GM12875 (cell line): Measurements from ENCODE around the gene EPB41L5.
"Not testable (repeated sequence)": the region's sequence is repeated elsewhere in the genome, so short reads cannot be mapped to it uniquely, and the experiment has no call there.

ENCODE experiments used
- H3K4me3 ChIP-seq: one replicate; pipeline ENCODE4 v1.5.1; 2011; ENCODE audit warnings: low read depth, low read length, control low read depth
- CTCF ChIP-seq: IDR thresholded peaks from 2 replicates; pipeline ENCODE4 v1.5.1; 2011; ENCODE audit warnings: low read depth, mild to moderate bottlenecking, control low read depth, inconsistent platforms, low read length, moderate library complexity, borderline replicate concordance; ENCODE audit not compliant: insufficient read depth

EPB41L5 gene

DNA sequence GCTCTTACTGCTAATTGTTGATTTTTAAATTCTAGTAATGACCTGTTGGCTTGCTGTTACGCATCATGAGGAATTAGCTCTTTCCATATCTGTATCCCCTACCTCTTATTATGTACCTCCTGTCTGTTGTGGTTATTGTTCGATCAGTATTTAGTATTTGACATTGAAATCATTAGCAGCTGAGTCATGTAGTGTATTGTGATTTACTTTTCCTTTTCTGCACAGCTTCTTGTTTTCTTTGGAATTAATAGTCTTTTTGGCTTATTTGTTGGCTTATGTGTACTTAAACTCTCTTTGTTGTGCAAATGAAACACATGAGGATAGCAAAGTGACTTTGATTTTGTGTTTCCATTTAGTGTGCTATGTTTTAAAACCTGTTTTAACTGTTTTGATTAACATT is 4.3 kb downstream of the EPB41L5 start:
- H3K4me3 ChIP-seq, result no peak overlapping the region
- TF ChIP-seq CTCF, result no peak

GRCh38 chr2:120018549-120018948 is 5.7 kb downstream of the EPB41L5 start:
- H3K4me3 ChIP-seq, result no peak overlapping the region
- TF ChIP-seq CTCF, result no peak

DNA sequence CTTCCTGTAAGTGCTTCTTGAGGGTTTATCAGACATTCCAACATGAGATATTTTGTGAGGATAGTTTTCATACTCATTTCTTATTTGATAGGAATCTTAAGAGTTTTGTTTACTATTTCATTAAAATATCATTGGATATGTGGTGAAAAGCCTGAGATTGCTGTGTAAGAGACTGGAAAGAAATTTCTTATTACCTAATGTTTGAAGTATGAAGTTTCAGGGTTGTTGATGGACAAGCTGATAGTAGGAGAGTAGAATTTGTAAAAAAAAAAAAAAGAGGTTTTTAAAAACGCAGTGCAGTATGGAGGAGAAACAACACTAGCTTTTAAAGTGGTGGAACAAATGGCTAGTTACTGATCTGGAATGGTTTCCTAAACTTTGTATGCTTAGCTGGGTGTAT is 7.7 kb downstream of the EPB41L5 start:
- TF ChIP-seq CTCF, result no peak
- H3K4me3 ChIP-seq, result no peak overlapping the region

DNA sequence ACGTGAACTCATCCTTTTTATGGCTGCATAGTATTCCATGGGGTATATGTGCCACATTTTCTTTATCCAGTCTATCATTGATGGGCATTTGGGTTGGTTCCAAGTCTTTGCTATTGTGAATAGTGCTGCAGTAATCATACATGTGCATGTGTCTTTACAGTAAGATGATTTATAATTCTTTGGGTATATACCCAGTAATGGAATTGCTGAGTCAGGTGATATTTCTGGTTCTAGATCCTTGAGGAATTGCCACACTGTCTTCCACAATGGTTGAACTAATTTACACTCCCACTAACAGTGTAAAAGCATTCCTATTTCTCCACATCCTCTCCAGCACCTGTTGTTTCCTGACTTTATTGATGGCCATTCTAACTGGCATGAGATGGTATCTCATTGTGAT is 9.6 kb downstream of the EPB41L5 start:
- H3K4me3 ChIP-seq, result not testable (repeated sequence)

DNA sequence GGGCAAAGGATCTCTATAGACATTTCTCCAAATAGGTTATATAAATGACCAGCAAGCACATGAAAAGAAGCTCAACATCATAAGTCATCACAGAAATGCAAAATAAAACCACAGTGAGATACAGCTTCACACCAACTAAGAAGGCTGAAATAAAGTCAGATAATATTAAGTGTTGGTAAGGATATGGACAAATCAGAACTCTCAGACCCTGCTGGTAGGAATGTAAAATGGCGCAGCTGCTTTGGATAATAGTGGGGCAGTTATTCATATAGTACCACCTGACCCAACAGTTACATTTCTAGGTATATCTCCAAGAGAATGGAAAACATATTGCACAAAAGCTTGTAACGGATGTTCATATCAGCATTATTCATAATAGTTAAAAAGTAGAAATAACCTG is 14.0 kb downstream of the EPB41L5 start:
- H3K4me3 ChIP-seq, result no peak overlapping the region
- no peak for TF ChIP-seq CTCF

DNA sequence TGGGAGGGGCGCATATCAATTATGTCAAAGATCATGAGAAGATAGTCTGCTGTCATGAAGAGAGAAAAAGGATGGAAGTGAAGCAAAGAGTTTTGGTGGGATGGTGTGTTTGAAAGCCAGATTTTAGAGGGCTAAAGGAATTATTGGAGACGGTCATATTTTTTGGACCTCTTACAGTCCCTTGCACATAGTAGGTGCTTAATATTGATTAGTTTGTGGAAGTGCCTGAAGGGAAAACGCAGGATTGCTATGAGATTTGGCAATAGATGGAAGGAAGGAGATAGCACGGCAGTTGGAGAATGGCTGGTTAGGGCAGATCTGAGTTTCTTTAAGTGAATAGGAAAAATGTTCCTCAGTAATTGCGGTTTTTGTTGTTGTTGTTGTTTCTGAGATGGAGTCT is 15.9 kb downstream of the EPB41L5 start:
- no peak for TF ChIP-seq CTCF

GRCh38 chr2:120029672-120030640 is 17.1 kb downstream of the EPB41L5 start:
- H3K4me3 ChIP-seq, result no peak overlapping the region
- TF ChIP-seq CTCF, result no peak

More for the DNA sequence above, 15.9 kb downstream of the EPB41L5 start:
- H3K4me3 ChIP-seq, result no peak overlapping the region
